ACC112 (cell line): Measurements from ENCODE around the gene MOGAT2.

Source experiments
- H2AFZ ChIP-seq: fragments of 200-600 bp; sonication (generic); one replicate; pipeline ENCODE4 v1.6.0; 2017; ENCODE audit warnings: antibody characterized with exemption, low read length; ENCODE audit not compliant: unreplicated experiment
- H3K27ac ChIP-seq: fragments of 200-600 bp; sonication (generic); 2 replicates; pipeline ENCODE4 v1.5.1; 2014; ENCODE audit warnings: low read depth, mild to moderate bottlenecking, antibody characterized with exemption, low read length, moderate library complexity
- H3K27me3 ChIP-seq: fragments of 200-600 bp; sonication (generic); 2 replicates; pipeline ENCODE4 v1.6.1; 2014; ENCODE audit warnings: mild to moderate bottlenecking, antibody characterized with exemption, low read length, moderate library complexity, mixed read lengths; ENCODE audit not compliant: insufficient read depth
- H3K36me3 ChIP-seq: fragments of 200-600 bp; sonication (generic); 2 replicates; pipeline ENCODE4 v1.6.1; 2016; ENCODE audit warnings: mild to moderate bottlenecking, antibody characterized with exemption, low read length, moderate library complexity, mixed read lengths; ENCODE audit not compliant: insufficient read depth
- H3K4me1 ChIP-seq: fragments of 200-600 bp; sonication (generic); one replicate; pipeline ENCODE4 v1.6.1; 2016; ENCODE audit warnings: low read length, mixed read lengths; ENCODE audit not compliant: insufficient read depth, unreplicated experiment, control insufficient read depth
- H3K4me3 ChIP-seq: fragments of 200-600 bp; sonication (generic); 2 replicates; pipeline ENCODE4 v1.5.1; 2014; ENCODE audit warnings: mild to moderate bottlenecking, low read depth, low read length
- H3K79me2 ChIP-seq: fragments of 200-600 bp; sonication (generic); one replicate; pipeline ENCODE4 v1.6.0; 2016; ENCODE audit warnings: low read length; ENCODE audit not compliant: control insufficient read depth, unreplicated experiment, insufficient read depth

The MOGAT2 gene

GRCh38 chr11:75719340-75720239 is 2.0 kb downstream of the MOGAT2 start:
- Histone ChIP-seq H2AFZ (no peak overlapping the region), H3K4me1 (no peaks in the 10 kb centered on the region), H3K36me3 (no peaks in the 10 kb centered on the region), H3K4me3 (no peak overlapping the region), H3K27me3 (0 out of 2 replicates have a peak, but pooled peaks cover 5% of the 10 kb centered on the region), H3K79me2 (no peaks in the 10 kb centered on the region), H3K27ac (no peak overlapping the region)

DNA sequence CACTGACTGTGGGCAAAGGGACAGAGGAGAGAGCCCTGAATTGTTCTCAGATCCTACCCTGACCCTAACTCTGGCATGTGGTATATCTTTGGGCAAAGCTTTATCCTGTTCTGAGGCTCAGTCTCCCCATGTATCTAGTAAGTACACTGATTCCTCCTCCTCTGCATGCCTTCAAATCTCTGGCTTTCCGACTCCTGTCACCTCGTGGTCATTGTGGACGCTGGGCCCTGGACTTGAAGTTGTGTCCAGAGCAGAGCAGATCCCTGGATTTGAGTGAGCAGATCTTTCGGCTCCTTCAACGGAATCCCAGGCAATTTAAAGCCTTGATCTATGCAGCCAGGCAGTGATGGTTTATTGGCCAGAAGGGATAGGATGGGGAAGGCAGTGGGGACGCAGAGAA is 3.0 kb downstream of the MOGAT2 start:
- H3K4me3 ChIP-seq = no peak overlapping the region

DNA sequence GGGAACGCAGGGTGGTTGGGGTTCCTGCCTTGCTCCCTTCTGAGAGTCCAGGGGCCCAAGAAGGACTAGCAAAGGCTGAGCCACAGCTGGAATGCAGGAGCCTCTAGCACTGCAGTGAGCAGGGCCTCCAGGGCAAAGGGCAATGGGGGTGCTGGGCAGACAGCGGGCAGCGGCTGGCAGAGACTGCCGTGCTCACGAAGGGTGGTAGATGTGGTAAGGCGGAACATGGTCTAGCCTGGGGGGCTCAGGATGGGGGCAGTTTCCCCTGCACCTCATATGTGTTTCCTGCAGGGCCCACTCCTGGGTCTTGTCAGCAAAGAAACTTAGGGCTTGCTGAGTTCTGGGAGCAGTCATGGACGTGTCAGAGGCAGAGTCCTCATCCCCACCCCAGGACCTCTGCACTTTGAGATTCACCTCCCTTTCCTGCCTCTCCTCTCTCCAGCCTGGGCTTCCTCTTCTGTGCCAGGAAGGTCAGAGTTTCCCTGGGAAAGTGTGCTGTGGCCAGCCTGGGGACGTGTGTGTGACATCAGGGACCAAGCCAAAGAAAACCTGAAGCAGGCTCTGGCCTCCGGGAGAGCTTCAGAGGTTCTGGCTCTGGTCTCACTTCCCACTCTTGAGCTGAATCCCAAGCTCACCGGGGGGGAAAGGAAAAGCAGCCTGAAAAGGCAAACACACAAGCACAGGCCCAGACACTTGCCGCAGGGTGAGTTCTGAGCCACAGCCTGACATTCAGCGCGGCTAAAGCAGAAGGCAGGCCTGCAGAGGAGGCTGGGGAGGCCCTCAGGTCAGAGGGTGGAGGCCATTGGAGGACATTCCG is 4.4 kb downstream of the MOGAT2 start:
- Histone ChIP-seq H3K79me2 (no peaks in the 10 kb centered on the region), H3K4me1 (no peaks in the 10 kb centered on the region), H2AFZ (no peak overlapping the region), H3K27ac (no peak overlapping the region), H3K36me3 (no peaks in the 10 kb centered on the region), H3K4me3 (no peak overlapping the region), H3K27me3 (0 out of 2 replicates have a peak, but pooled peaks cover under 1% of the 10 kb centered on the region)

More for the DNA sequence above, 3.0 kb downstream of the MOGAT2 start:
- H2AFZ ChIP-seq = no peak overlapping the region
- H3K27ac ChIP-seq = no peak overlapping the region
- H3K36me3 ChIP-seq = no peaks in the 10 kb centered on the region
- 0 out of 2 replicates have a peak, but pooled peaks cover 5% of the 10 kb centered on the region for H3K27me3 ChIP-seq
- H3K79me2 ChIP-seq = no peaks in the 10 kb centered on the region
- no peaks in the 10 kb centered on the region for H3K4me1 ChIP-seq

GRCh38 chr11:75722669-75723042 is 5.0 kb downstream of the MOGAT2 start:
- Histone ChIP-seq H3K27me3 (no peaks in the 10 kb centered on the region), H3K36me3 (no peaks in the 10 kb centered on the region), H3K27ac (no peak overlapping the region), H2AFZ (no peak overlapping the region), H3K79me2 (no peaks in the 10 kb centered on the region), H3K4me1 (no peaks in the 10 kb centered on the region), H3K4me3 (no peak overlapping the region)

DNA sequence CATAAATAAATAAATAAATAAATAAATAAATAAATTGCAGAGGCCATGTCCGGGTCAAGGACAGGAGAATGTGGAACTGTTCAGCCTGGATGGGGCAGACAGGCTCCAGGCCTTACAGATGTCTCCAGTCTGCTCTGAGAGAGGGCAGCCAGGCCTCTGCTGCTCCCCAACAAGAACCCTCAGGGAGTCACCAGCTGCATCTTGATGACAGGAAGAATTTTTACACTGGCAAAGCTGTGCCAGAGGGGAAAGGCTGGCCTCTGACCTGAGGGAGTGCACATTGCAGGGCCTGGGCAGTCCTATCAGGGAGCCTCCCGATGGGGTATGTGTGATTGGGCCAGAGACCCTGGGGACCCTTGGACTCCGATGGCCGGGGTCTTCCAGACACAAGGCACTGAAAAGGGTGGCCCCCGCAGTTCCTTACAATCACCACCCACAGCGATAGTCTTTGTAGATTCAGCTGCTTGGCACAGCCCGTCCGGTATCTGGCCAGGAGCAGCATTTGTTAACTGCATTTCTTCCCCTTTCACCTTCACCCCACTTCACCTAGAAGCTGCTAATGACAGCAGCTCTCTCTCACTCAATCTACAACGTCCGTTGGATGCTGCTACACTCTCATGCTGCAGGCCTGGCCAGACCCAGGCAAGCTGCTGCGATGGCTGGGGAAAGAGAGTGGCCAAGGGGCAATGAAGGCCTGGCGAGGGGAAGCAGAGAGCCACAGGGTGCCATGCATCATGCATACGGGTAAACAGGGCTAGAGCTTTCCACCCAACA is 8.1 kb downstream of the MOGAT2 start:
- H3K27ac ChIP-seq = no peak overlapping the region
- no peak overlapping the region for H2AFZ ChIP-seq
- no peaks in the 10 kb centered on the region for H3K79me2 ChIP-seq
- no peaks in the 10 kb centered on the region for H3K4me1 ChIP-seq
- H3K4me3 ChIP-seq = no peak overlapping the region
- H3K36me3 ChIP-seq = no peaks in the 10 kb centered on the region
- H3K27me3 ChIP-seq = no peaks in the 10 kb centered on the region

- Histone ChIP-seq H2AFZ (no peak overlapping the region), H3K4me3 (no peak overlapping the region), H3K27ac (no peak overlapping the region), H3K36me3 (no peaks in the 10 kb centered on the region), H3K4me1 (no peaks in the 10 kb centered on the region), H3K79me2 (no peaks in the 10 kb centered on the region), H3K27me3 (no peaks in the 10 kb centered on the region)
Observed at GRCh38 chr11:75728992-75729391, 11.4 kb downstream of the MOGAT2 start.

GRCh38 chr11:75731095-75731494 is 13.5 kb downstream of the MOGAT2 start:
- H3K79me2 ChIP-seq = no peaks in the 10 kb centered on the region
- no peaks in the 10 kb centered on the region for H3K27me3 ChIP-seq
- no peak overlapping the region for H3K4me3 ChIP-seq
- H2AFZ ChIP-seq = no peak overlapping the region
- no peak overlapping the region for H3K27ac ChIP-seq
- H3K36me3 ChIP-seq = no peaks in the 10 kb centered on the region
- no peaks in the 10 kb centered on the region for H3K4me1 ChIP-seq

- Histone ChIP-seq H3K79me2 (no peaks in the 10 kb centered on the region), H3K27ac (no peak overlapping the region), H3K4me3 (no peak overlapping the region), H3K36me3 (no peaks in the 10 kb centered on the region), H3K27me3 (peaks cover 13% of the 10 kb centered on the region; the same call in 1 of the 2 replicates), H3K4me1 (no peaks in the 10 kb centered on the region), H2AFZ (no peak overlapping the region)
Observed at GRCh38 chr11:75733071-75733430, 15.4 kb downstream of the MOGAT2 start.

- H3K4me1 ChIP-seq = no peaks in the 10 kb centered on the region
- peaks cover 17% of the 10 kb centered on the region; the same call in 1 of the 2 replicates for H3K27me3 ChIP-seq
- H3K79me2 ChIP-seq = no peaks in the 10 kb centered on the region
- H3K36me3 ChIP-seq = no peaks in the 10 kb centered on the region
- no peak overlapping the region for H3K27ac ChIP-seq
- H2AFZ ChIP-seq = no peak overlapping the region
- H3K4me3 ChIP-seq = no peak overlapping the region
Observed at GRCh38 chr11:75733431-75734107, 15.9 kb downstream of the MOGAT2 start.
